Urinary bladder (tissue), 4 donors: ENCODE measurements around the gene OSBPL2. TPM values are rescaled to one million over a fixed set of nuclear protein-coding genes. Genes with fewer than 3 reads are reported as not detected.

Experiments used
- DNase-seq: peaks from one replicate; pipeline ENCODE4 v3.0.0-alpha.2; 2015; ENCODE audit errors: extremely low spot score
- H3K27ac ChIP-seq: one replicate; pipeline ENCODE4 v1.5.1; 2013; ENCODE audit warnings: low read depth, mild to moderate bottlenecking, moderate library complexity
- H3K36me3 ChIP-seq: one replicate; pipeline ENCODE4 v1.6.1; 2013; ENCODE audit warnings: mild to moderate bottlenecking, moderate library complexity; ENCODE audit not compliant: insufficient read depth
- H3K4me1 ChIP-seq: one replicate; pipeline ENCODE4 v1.6.1; 2013; ENCODE audit warnings: mild to moderate bottlenecking, moderate library complexity; ENCODE audit not compliant: insufficient read depth
- H3K4me3 ChIP-seq: one replicate; pipeline ENCODE4 v1.5.1; 2013; ENCODE audit warnings: low read depth, low read length
- WGBS: extraction: QIAGEN DNeasy Blood & Tissue Kit; methylation state at CpG from one replicate; pipeline ENCODE4 v1.1.7; 2013; 5-methylcytosine and 5-hydroxymethylcytosine counted together
- polyA plus RNA-seq: library from polyadenylated mRNA; stranded (reverse); fragments of 200-250 nt; gene quantifications from one replicate; pipeline ENCODE4 v1.2.3, GENCODE V29; 2013
- total RNA-seq: library from RNA; depleted of rRNA; stranded (reverse); fragments of >200 nt; gene quantifications from one replicate; pipeline ENCODE4 v1.2.3, GENCODE V29; 2014
- donor health status: healthy with polysubstance abuse.
- donor health status: healthy.

OSBPL2 gene
- total and polyA plus RNA-seq, 2 donors, result 24.7 to 40.1 TPM

- 88% methylated on average over 26 of the region's 26 CpGs for WGBS
- Histone ChIP-seq H3K4me3 (no peak overlapping the region), H3K4me1 (no peaks in the 10 kb centered on the region), H3K27ac (no peak overlapping the region), H3K36me3 (no peaks in the 10 kb centered on the region)
- no peak for DNase-seq
Observed at GRCh38 chr20:62252342-62252966, 14.1 kb downstream of the OSBPL2 start.

- Histone ChIP-seq H3K4me3 (no peak overlapping the region), H3K36me3 (no peaks in the 10 kb centered on the region), H3K27ac (no peak overlapping the region), H3K4me1 (no peaks in the 10 kb centered on the region)
- DNase-seq, result no peak
- 93% methylated on average over 6 of the region's 6 CpGs for WGBS
Observed at GRCh38 chr20:62253398-62253797, 15.1 kb downstream of the OSBPL2 start.

DNA sequence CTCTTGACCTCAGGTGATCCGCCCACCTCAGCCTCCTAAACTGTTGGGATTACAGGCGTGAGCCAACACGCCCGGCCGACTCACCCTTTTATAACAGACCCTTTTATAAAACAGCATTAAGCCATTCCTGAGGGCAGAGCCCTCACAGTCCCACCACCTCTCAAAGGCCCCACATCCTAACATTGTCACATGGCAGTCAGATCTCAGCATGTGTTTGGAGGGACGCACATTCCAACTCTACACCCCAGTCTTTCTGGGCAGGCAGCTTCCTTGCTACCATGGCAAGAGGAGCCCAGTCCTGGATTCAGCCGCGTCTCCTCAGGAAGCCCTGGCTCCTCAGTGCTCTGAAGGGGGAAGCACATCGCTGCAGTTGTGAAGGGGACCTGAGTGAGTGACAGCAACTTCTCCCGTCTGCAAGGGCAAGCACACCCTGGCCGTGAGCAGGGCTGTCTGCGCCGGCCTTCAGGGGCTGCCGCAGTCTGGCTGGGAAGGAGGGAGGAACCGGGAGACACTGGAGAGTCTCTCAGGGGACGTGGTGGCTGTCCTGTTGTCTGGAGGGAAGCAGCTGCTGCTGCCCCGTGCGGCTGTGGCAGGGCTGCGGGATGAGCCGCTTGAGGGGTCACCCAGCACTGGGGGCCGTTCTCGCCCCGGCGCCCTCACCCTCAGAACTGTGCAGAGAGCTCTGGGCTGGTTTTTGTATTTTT, 15.9 kb downstream of the OSBPL2 start:
- Histone ChIP-seq H3K4me1 (no peaks in the 10 kb centered on the region), H3K36me3 (no peaks in the 10 kb centered on the region), H3K27ac (no peak overlapping the region), H3K4me3 (no peak overlapping the region)
- DNase-seq, result no peak
- WGBS, result 79% methylated on average over 24 of the region's 24 CpGs

DNA sequence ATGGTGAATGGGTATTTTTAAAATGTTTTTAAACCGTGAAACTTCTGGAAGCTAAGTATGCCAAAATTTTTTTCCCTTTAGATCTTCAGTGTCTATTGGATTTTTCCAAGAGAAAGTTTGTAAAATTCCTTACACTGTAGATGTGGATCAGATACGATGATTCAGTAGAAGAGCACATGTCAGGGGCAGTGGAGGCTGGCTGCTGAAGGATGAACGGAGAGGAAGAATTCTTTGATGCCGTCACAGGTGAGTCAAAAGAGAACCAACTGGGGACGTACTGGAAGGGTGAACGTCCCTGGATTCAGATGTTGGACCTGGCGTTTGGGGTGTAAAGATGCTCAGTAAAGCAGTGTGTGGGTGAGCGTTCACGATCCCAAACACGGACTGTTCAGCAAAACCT, 17.7 kb downstream of the OSBPL2 start:
- H3K4me1 ChIP-seq, result no peaks in the 10 kb centered on the region
- no peak overlapping the region for H3K27ac ChIP-seq
- DNase-seq, result no peak
- WGBS, result 93% methylated on average over 10 of the region's 10 CpGs
- no peak overlapping the region for H3K4me3 ChIP-seq
- no peaks in the 10 kb centered on the region for H3K36me3 ChIP-seq

DNA sequence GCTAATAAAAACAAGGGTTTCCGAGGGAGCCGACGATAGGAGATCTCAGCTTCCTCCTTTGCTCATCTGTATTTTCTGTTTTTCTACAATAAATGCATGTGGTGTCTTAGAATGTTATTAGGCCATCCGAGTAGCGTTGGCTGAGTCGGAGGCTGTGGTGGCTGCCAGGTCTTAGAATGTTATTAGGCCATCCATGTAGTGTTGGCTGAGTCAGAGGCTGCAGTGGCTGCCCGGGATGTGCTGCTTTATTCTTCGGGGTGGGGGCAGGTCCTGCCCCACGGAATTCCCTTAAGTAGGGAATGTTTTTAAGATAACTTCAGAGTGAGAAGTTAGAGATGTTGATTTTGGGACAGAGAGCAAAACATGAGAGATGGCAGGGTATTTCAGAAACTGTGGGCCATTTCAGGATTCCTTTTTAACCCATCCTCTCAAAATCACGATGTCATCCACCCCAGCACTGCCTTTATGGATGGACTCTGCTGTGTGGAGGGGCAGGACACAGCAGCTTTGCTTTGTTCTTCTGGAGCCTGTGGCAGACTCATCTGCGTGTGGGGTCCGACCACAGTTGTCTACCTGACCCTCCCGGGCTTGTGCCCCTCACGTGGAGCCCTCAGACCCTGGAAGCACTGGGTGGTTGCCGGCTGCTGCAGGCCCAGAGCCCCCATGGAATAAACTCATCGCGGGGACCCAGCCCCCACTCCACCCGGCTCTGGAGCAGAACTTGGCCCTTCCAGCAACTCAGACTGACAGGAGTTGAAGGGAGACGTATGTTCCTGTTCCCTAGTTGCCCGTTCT, 20.4 kb downstream of the OSBPL2 start:
- no peak for DNase-seq
- Histone ChIP-seq H3K4me1 (no peaks in the 10 kb centered on the region), H3K27ac (no peak overlapping the region), H3K4me3 (no peak overlapping the region), H3K36me3 (peaks cover 2% of the 10 kb centered on the region)
- WGBS, result 65% methylated on average over 20 of the region's 20 CpGs

DNA sequence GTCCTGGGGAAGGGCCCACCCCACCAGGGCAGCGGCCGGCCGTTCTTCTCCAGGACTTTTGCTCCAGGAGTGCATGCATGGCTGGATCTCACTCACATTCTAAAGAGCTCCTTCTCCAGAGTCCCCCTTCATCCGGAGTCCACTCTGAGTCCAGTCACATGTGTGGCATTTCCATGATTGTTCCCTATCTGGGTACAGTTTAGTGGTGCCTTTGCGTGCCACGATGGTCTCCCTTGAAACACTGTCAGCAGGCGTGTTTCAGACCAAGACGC, 20.9 kb downstream of the OSBPL2 start:
- WGBS, result 90% methylated on average over 8 of the region's 8 CpGs
- Histone ChIP-seq H3K4me1 (no peaks in the 10 kb centered on the region), H3K4me3 (no peak overlapping the region), H3K27ac (no peak overlapping the region), H3K36me3 (peaks cover 2% of the 10 kb centered on the region)
- DNase-seq, result no peak

GRCh38 chr20:62262064-62262463, 23.7 kb downstream of the OSBPL2 start:
- no peaks in the 10 kb centered on the region for H3K4me1 ChIP-seq
- H3K27ac ChIP-seq, result no peak overlapping the region
- 94% methylated on average over 10 of the region's 10 CpGs for WGBS
- DNase-seq, result no peak
- H3K36me3 ChIP-seq, result peaks cover 2% of the 10 kb centered on the region
- no peak overlapping the region for H3K4me3 ChIP-seq

- 94% methylated on average over 14 of the region's 14 CpGs for WGBS
- no peak for DNase-seq
- Histone ChIP-seq H3K36me3 (peaks cover 2% of the 10 kb centered on the region), H3K4me1 (no peaks in the 10 kb centered on the region), H3K4me3 (no peak overlapping the region), H3K27ac (no peak overlapping the region)
Observed at GRCh38 chr20:62263396-62263795, 25.1 kb downstream of the OSBPL2 start.

DNA sequence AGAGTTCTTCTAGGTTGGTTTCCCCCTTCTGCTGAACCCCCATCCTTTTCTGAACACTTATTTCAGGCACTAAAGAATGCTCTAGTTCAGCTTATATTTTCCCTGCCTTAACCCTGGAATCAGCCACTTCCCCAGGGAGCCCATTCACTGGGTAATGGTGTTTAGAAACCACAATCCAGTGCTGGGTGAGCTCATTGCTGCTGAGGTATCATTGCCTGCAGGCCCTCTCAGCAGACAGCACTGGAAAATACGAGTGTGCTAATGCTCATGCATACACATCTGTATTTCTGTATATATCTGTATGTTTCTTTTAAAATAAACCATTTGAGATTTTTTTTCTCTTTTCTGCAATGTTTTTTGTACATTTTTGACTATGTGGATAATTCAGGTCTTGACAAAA, 27.0 kb downstream of the OSBPL2 start:
- peaks cover 4% of the 10 kb centered on the region for H3K36me3 ChIP-seq
- no peak for DNase-seq
- H3K27ac ChIP-seq, result no peak overlapping the region
- no peaks in the 10 kb centered on the region for H3K4me1 ChIP-seq
- no peak overlapping the region for H3K4me3 ChIP-seq
- WGBS, result 96% methylated on average over 1 of the region's 1 CpG

DNA sequence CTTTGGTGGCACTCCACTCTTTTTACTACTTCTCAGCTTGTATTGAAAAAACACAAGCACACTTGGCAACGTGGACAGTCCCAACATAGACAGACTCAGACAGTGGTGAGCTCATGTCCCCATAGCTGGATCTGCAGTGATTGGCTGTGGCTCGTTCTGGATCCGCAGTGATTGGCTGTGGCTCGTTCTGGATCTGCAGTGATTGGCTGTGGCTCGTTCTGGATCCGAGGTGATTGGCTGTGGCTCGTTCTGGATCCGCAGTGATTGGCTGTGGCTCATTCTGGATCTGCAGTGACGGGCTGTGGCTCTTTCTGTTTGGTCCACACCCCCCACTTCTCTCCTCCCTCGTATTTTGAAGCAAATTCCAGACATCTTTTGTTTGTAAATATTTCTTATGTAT, 28.0 kb downstream of the OSBPL2 start:
- Histone ChIP-seq H3K27ac (no peak overlapping the region), H3K4me1 (no peaks in the 10 kb centered on the region), H3K36me3 (peaks cover 4% of the 10 kb centered on the region), H3K4me3 (no peak overlapping the region)
- WGBS, result 95% methylated on average over 10 of the region's 10 CpGs
- DNase-seq, result no peak

- Histone ChIP-seq H3K4me3 (no peak overlapping the region), H3K36me3 (peaks cover 4% of the 10 kb centered on the region), H3K27ac (no peak overlapping the region), H3K4me1 (no peaks in the 10 kb centered on the region)
- no peak for DNase-seq
- 94% methylated on average over 13 of the region's 13 CpGs for WGBS
Observed at GRCh38 chr20:62266851-62267250, 28.5 kb downstream of the OSBPL2 start.

DNA sequence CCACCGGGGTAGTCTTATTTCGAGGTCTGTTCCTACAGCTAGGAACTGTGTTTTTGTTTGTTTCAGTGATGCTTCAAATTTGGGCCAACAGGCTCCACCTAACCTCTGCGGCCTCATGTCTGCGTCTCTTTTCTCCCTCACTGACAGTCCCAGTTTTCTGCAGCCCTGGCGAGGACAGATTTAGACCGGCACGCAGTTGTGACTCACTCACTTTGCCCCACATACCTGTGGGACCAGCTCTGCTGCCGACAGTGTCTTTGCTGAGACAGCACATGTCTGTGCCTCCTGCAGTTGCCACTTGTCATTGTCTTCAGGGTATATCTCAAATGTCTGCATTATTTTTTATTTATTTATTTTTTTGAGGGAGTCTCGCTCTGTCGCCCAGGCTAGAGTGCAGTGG, 29.2 kb downstream of the OSBPL2 start:
- Histone ChIP-seq H3K27ac (no peak overlapping the region), H3K4me3 (no peak overlapping the region), H3K36me3 (peaks cover 2% of the 10 kb centered on the region), H3K4me1 (no peaks in the 10 kb centered on the region)
- WGBS, result 89% methylated on average over 10 of the region's 10 CpGs
- no peak for DNase-seq

- no peak for DNase-seq
- Histone ChIP-seq H3K4me3 (no peak overlapping the region), H3K27ac (no peak overlapping the region), H3K36me3 (peaks cover 2% of the 10 kb centered on the region), H3K4me1 (no peaks in the 10 kb centered on the region)
- WGBS, result 79% methylated on average over 7 of the region's 7 CpGs
Observed at GRCh38 chr20:62268228-62268900, 30.0 kb downstream of the OSBPL2 start.

- Histone ChIP-seq H3K27ac (no peak overlapping the region), H3K36me3 (peaks cover 2% of the 10 kb centered on the region), H3K4me1 (no peaks in the 10 kb centered on the region), H3K4me3 (no peak overlapping the region)
- no peak for DNase-seq
- 83% methylated on average over 14 of the region's 14 CpGs for WGBS
Observed at GRCh38 chr20:62269378-62269777, 31.1 kb downstream of the OSBPL2 start.
